HEK293T (cell line): ENCODE data around the gene LGALS14.
"Not testable (repeated sequence)": the region's sequence is repeated elsewhere in the genome, so short reads cannot be mapped to it uniquely, and the experiment has no call there.

Experiments
- CTCF ChIA-PET: fragments of 350-600 bp; formaldehyde crosslinking; extraction: SDS; loops from one replicate; lab custom pipeline; 2021; ENCODE audit warnings: antibody characterized with exemption, inconsistent platforms; lab: Yijun Ruan, JAX
- POLR2A ChIA-PET: fragments of 350-600 bp; formaldehyde crosslinking; extraction: SDS; loops from one replicate; lab custom pipeline; 2020; ENCODE audit warnings: antibody characterized with exemption, inconsistent platforms; lab: Yijun Ruan, JAX
- DNase-seq: peaks from one replicate; pipeline ENCODE4 v3.0.0; 2012; ENCODE audit warnings: mixed read lengths; ENCODE audit errors: extremely low spot score
- ARNT ChIP-seq: fragments of 450-650 bp; IDR thresholded peaks from 2 replicates; pipeline ENCODE4 v1.6.1; 2017; ENCODE audit warnings: mild to moderate bottlenecking
- BHLHE40 ChIP-seq: fragments of 450-650 bp; IDR thresholded peaks from 2 replicates; pipeline ENCODE4 v1.6.1; 2016; ENCODE audit warnings: mild to moderate bottlenecking, moderate library complexity, borderline replicate concordance
- CTBP1 ChIP-seq: fragments of 450-650 bp; IDR thresholded peaks from 2 replicates; pipeline ENCODE4 v1.6.1; 2016; ENCODE audit warnings: borderline replicate concordance
- ELF4 ChIP-seq: fragments of 450-650 bp; IDR thresholded peaks from 2 replicates; pipeline ENCODE4 v1.6.1; 2017; ENCODE audit warnings: antibody characterized with exemption
- FOXA1 ChIP-seq: fragments of 450-650 bp; IDR thresholded peaks from 2 replicates; pipeline ENCODE4 v1.6.1; 2016; ENCODE audit warnings: mild to moderate bottlenecking
- FOXK2 ChIP-seq: fragments of 450-650 bp; IDR thresholded peaks from 2 replicates; pipeline ENCODE4 v1.6.1; 2016; ENCODE audit warnings: mild to moderate bottlenecking
- FOXM1 ChIP-seq: fragments of 450-650 bp; IDR thresholded peaks from 2 replicates; pipeline ENCODE4 v1.6.1; 2017; ENCODE audit warnings: mild to moderate bottlenecking, borderline replicate concordance
- HDGF ChIP-seq: fragments of 450-650 bp; IDR thresholded peaks from 2 replicates; pipeline ENCODE4 v1.6.1; 2017; ENCODE audit warnings: antibody characterized with exemption, borderline replicate concordance
- L3MBTL2 ChIP-seq: fragments of 450-650 bp; conservative IDR thresholded peaks from 2 replicates; pipeline ENCODE4 v1.6.1; 2016; ENCODE audit warnings: mild to moderate bottlenecking
- LEF1 ChIP-seq: fragments of 450-650 bp; IDR thresholded peaks from 2 replicates; pipeline ENCODE4 v1.6.1; 2017; ENCODE audit warnings: mild to moderate bottlenecking, borderline replicate concordance
- NFRKB ChIP-seq: fragments of 450-650 bp; IDR thresholded peaks from 2 replicates; pipeline ENCODE4 v1.6.1; 2016; ENCODE audit warnings: mild to moderate bottlenecking, moderate library complexity
- SP1 ChIP-seq: fragments of 450-650 bp; IDR thresholded peaks from 2 replicates; pipeline ENCODE4 v1.6.1; 2017
- SUZ12 ChIP-seq: fragments of 450-650 bp; IDR thresholded peaks from 2 replicates; pipeline ENCODE4 v1.6.1; 2016; ENCODE audit warnings: mild to moderate bottlenecking
- TARDBP ChIP-seq: fragments of 450-650 bp; IDR thresholded peaks from 2 replicates; pipeline ENCODE4 v1.6.1; 2016
- ZNF384 ChIP-seq: fragments of 450-650 bp; IDR thresholded peaks from 2 replicates; pipeline ENCODE4 v1.6.1; 2016
- TF ChIP-seq, protein P1 (sequence below): fragments of 450-650 bp; IDR thresholded peaks from 2 replicates; pipeline ENCODE4 v1.6.1; 2016

Gene LGALS14, protein sequence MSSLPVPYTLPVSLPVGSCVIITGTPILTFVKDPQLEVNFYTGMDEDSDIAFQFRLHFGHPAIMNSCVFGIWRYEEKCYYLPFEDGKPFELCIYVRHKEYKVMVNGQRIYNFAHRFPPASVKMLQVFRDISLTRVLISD

DNA sequence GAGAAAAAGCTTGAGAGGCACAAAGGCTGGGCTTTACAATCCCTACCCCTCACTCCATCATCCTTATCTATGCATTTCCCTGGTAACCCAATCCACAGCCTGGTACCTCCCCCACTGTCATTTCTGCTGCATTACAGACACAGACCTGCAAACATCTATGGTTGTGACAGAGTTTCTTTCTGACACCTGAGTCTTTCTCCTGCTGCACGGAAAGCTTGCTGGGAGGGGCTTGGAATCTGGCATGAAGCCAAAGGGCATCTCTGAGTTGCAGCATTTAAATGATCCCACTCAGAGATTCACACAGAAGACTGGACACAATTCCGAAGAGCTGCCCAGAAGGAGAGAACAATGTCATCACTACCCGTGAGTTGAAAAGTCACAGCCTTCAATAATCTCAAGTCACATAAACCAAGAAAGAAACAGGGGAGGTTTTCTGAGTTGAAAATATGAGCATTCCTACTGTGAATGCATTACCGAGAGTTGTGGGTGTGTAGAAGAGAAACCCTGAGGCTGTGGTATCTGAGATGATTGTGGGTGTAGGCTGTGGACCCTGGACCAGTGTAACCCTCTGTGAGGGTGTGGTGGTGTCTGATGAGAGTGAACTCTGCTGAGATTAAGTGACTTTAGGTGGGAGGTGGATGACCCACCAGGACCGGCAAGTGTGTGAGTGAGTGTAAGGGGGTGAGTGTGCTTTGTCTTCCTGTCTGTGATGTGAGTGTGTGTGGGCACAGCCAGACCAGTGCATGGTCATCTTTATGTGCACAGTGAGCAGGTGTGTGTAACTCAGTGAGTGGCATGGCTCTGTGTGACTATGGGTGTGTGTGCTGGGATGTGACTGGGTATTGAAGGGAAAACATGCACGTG is at the start of gene LGALS14:
TSS of gene LGALS14 (plus strand) at position 301 of the 864 bp plus-strand sequence. CDS start at position 349, 48 bp downstream.
- DNase-seq, result no peak
- ChIA-PET POLR2A (no interaction called here), CTCF (no interaction called here)
- no peak for TF ChIP-seq SP1
- TF ChIP-seq BHLHE40, result no peak
- TF ChIP-seq FOXA1, result no peak
- TF ChIP-seq ELF4, result no peak
- no peak for TF ChIP-seq TARDBP

DNA sequence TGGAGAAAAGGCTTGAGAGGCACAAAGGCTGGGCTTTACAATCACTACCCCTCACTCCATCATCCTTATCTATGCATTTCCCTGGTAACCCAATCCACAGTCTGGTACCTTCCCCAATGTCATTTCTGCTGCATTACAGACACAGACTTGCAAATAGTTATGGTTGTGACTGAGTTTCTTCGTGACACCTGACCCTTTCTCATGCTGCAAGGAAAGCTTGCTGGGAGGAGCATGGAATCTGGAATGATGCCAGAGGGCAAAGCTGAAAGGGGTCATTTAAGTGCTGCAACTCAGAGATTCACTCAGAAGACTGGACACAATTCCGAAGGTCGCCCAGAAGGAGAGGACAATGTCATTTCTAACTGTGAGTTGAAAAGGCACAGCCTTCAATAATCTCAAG is 48.7 kb upstream of the LGALS14 start, which contains the start of gene LGALS16:
TSS of gene LGALS16 (plus strand) at position 301 of the 400 bp plus-strand sequence. CDS start at position 350, 49 bp downstream.
- TF ChIP-seq NFRKB (no peak), ELF4 (no peak)
- POLR2A ChIA-PET, result no interaction called here
- no peak for DNase-seq
- CTCF ChIA-PET, result no interaction called here

DNA sequence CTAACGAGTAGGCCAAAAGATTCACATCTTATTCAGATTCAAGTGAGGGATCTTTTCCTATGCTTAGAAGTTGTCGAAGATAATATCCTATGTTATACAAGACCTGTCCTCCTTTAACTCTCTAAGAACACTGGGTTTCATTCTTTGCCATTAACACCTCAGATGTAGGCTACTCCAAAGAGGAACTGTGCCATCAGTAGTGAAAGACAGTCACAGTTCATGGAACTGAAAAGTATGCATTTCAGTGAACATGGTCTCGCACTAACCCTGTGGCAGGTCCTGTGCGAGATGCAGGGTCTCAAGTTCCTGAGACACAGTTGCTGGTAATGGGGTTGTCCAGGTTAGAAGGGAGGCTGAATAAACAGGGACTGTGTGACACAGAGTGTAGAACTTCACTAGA is 44.5 kb upstream of the LGALS14 start:
- no peak for TF ChIP-seq HDGF
- TF ChIP-seq FOXM1, result no peak
- TF ChIP-seq ZNF384, result no peak
- TF ChIP-seq NFRKB, result no peak
- TF ChIP-seq ELF4, result no peak
- TF ChIP-seq BHLHE40, result no peak
- TF ChIP-seq SP1, result no peak
- no peak for TF ChIP-seq TARDBP
- TF ChIP-seq CTBP1, result no peak
- TF ChIP-seq, protein P1, sequence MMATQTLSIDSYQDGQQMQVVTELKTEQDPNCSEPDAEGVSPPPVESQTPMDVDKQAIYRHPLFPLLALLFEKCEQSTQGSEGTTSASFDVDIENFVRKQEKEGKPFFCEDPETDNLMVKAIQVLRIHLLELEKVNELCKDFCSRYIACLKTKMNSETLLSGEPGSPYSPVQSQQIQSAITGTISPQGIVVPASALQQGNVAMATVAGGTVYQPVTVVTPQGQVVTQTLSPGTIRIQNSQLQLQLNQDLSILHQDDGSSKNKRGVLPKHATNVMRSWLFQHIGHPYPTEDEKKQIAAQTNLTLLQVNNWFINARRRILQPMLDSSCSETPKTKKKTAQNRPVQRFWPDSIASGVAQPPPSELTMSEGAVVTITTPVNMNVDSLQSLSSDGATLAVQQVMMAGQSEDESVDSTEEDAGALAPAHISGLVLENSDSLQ, result no peak
- TF ChIP-seq ARNT, result no peak
- no peak for TF ChIP-seq FOXK2
- no peak for TF ChIP-seq FOXA1
- no peak for TF ChIP-seq LEF1
- no peak for TF ChIP-seq SUZ12
- TF ChIP-seq L3MBTL2, result no peak
- ChIA-PET POLR2A (no interaction called here), CTCF (no interaction called here)
- no peak for DNase-seq

DNA sequence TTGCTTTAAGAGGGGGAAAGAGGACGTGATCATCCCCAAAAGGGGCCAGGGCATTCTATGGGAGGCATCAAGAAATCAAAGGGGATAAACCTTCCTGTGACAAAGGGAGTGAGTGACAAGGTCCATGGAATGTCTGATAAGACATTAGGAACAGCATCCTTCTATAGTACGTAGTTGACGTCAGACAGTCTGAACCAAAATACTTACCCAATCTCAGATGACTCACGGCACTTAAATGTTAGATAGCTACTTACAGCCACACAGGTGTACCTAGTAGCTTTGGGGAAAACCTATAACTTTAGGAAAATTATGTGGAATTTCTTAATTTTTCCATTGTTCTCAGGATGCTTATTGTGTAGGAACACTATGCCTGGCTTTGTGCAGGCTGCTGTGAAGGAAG is 43.6 kb upstream of the LGALS14 start:
- DNase-seq, result no peak
- POLR2A ChIA-PET, result no interaction called here
- TF ChIP-seq CTBP1, result no peak
- TF ChIP-seq FOXA1, result no peak
- TF ChIP-seq SP1, result no peak
- no peak for TF ChIP-seq ZNF384
- no peak for TF ChIP-seq ARNT
- TF ChIP-seq, protein P1, result no peak
- CTCF ChIA-PET, result no interaction called here

DNA sequence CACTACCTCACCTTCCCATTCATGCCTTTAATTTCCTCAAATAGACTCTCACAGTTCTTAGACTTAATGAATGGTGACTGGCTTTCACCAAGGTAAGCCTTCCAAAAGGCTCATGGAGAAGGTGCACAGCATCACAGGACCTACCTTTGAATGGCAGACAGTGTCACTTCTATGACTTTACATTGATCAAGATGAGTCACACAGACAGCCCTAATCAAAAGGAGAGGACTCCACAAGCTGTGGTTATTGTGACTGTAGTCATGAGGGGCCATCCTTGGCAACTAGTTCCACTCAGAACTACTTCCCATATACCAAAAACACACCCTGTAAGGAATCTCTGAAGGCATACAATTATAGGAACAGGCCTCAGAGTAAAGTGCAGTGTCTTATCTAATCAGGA is 42.7 kb upstream of the LGALS14 start:
- ChIA-PET CTCF (no interaction called here), POLR2A (no interaction called here)
- no peak for DNase-seq
- TF ChIP-seq TARDBP (no peak), CTBP1 (no peak), L3MBTL2 (no peak), HDGF (no peak), ARNT (no peak), FOXA1 (no peak), SUZ12 (no peak), NFRKB (no peak), ZNF384 (no peak), SP1 (no peak), FOXK2 (no peak), ELF4 (no peak)
- TF ChIP-seq, protein P1, result no peak

DNA sequence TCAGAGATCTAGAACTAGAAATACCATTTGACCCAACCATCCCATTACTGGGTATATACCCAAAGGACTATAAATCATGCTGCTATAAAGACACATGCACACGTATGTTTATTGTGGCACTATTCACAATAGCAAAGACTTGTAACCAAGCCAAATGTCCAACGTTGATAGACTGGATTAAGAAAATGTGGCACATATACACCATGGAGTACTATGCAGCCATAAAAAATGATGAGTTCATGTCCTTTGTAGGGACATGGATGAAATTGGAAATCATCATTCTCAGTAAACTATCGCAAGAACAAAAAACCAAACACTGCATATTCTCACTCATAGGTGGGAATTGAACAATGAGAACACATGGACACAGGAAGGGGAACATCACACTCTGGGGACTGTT is 34.4 kb upstream of the LGALS14 start:
- POLR2A ChIA-PET, DNase-seq, CTCF ChIA-PET: not testable (repeated sequence)

DNA sequence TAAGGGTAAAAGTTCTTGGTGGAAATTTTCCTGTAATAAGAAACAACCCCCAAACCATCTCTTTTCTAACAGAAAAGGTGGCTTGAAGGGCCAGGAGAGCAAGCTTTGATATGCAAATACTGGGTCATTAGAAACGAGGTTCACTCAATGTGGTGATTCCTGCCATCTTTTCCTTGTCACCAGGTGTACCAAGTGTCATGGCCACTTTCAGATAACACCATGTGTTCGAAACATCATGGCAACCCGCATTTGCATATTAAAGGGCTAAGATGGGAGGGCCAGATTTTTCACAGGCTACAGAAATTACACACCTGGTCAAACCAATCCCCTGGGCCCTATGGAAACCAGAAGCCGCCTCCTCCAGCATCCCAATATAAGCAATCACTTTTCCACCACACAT is 33.3 kb upstream of the LGALS14 start:
- no peak for TF ChIP-seq ARNT
- TF ChIP-seq LEF1, result no peak
- TF ChIP-seq, protein P1, result no peak
- TF ChIP-seq HDGF, result no peak
- no peak for TF ChIP-seq NFRKB
- TF ChIP-seq ELF4, result no peak
- no peak for TF ChIP-seq FOXK2
- TF ChIP-seq SP1, result no peak
- no peak for DNase-seq
- ChIA-PET POLR2A (interaction anchor here (1.1 kb wide), 1 partner anchor 235 kb away, joined by 4 read pairs; the partner anchor contains the start of gene RPS16), CTCF (interaction anchor here (3.2 kb wide), 1 partner anchor 120 kb away, joined by 17 read pairs; no protein-coding TSS in a partner anchor)
